Activated CD4-positive, alpha-beta T cell treated with anti-CD3 and anti-CD28 coated beads, Interleukin-2, amount 10 ng/mL, durations not matched to agents 24 days and 14 days (primary cell): Measurements from ENCODE around the gene PFDN6. TPM values are rescaled to one million over a fixed set of nuclear protein-coding genes. Genes with fewer than 3 reads are reported as not detected.

Source experiments
- DNase-seq: peaks from one replicate; pipeline ENCODE4 v3.0.0; 2022
- H3K27ac Mint-ChIP-seq: one replicate; pipeline ENCODE4 v1.8.0; 2022; ENCODE audit warnings: mild to moderate bottlenecking, mixed read lengths
- H3K27me3 Mint-ChIP-seq: one replicate; pipeline ENCODE4 v1.8.0; 2022; ENCODE audit warnings: mixed read lengths
- H3K36me3 Mint-ChIP-seq: one replicate; pipeline ENCODE4 v1.8.0; 2022; ENCODE audit warnings: low read depth, mild to moderate bottlenecking, mixed read lengths
- H3K4me1 Mint-ChIP-seq: one replicate; pipeline ENCODE4 v1.8.0; 2021; ENCODE audit warnings: mixed read lengths
- H3K4me3 Mint-ChIP-seq: one replicate; pipeline ENCODE4 v1.8.0; 2022; ENCODE audit warnings: mild to moderate bottlenecking, moderate library complexity, mixed read lengths
- H3K9me3 Mint-ChIP-seq: one replicate; pipeline ENCODE4 v1.8.0; 2021; ENCODE audit warnings: mixed read lengths
- intact Hi-C: fragments of 100-400 bp; cut with micrococcal nuclease; formaldehyde crosslinking; loops from one replicate; pipeline ENCODE4 v1.15.1; 2023
- total RNA-seq: library from RNA; stranded (reverse); gene quantifications from 2 replicates; pipeline ENCODE4 v1.2.3, GENCODE V29; 2022

PFDN6 gene
- total RNA-seq, result 114 and 132 TPM in 2 replicates

DNA sequence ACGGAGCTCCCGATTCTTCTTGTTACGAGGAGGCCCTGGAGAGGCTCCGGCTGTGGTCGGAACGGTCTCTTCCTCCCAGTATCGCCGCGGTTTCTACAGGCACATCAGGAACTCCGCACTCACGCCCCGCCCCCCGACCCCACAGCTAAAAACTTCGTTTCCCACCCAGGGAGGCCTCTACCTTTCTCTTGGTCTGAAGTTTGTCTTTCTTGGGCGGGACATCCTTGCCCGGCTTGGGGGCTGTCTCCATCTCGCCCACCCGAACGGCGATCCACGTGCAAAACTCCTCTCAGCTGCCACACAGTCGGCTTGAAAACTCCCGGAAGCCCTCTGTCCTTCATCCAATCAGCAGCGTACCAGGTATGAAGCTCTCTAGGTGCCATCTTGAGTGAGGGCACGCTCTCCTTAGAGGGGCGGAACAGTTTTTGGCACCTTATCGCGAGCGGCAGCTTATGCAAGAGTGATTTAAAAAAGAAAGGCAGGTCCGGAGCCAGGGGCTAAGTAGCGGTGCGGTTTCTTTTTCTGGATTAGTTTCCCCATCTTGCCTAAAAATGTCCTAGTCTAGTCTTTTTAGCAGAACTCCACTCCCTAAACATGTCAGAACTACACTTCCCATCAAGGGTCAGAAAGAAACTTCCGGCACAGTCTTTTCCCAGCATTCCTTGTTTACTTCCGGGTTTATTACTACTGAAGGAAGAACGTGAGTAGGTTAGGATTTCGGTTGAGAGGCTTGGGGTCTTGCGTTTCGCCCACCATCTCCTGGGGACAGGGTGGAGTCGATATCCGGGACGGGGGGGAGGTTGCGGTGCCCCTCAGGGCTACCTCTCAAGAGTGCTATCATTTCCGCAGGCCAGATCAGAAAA, at the start of gene PFDN6, which contains the start of gene WDR46:
TSS of gene PFDN6 (plus strand) at position 681 of the 863 bp plus-strand sequence. CDS start 256 bp downstream, outside the sequence.
TSS of gene WDR46 (minus strand) at position 319 of the 863 bp plus-strand sequence. CDS start at position 250, 69 bp downstream.
- H3K27me3 Mint-ChIP-seq, result no peaks in the 10 kb centered on the region
- H3K27ac Mint-ChIP-seq, result peak within 1 kb of the TSS; percentile 95
- peak within 1 kb of the TSS; percentile 100 for H3K4me3 Mint-ChIP-seq
- intact Hi-C loops, result loop anchor here (1.0 kb wide), 6 partner anchors 10 to 89 kb away; partner anchors contain the start of genes B3GALT4, RXRB, SLC39A7 and TAPBP
- H3K36me3 Mint-ChIP-seq, result peaks cover 63% of the 10 kb centered on the region
- H3K4me1 Mint-ChIP-seq, result peaks cover 28% of the 10 kb centered on the region
- no peaks in the 10 kb centered on the region for H3K9me3 Mint-ChIP-seq
- DNase-seq, result peak; percentile 95

DNA sequence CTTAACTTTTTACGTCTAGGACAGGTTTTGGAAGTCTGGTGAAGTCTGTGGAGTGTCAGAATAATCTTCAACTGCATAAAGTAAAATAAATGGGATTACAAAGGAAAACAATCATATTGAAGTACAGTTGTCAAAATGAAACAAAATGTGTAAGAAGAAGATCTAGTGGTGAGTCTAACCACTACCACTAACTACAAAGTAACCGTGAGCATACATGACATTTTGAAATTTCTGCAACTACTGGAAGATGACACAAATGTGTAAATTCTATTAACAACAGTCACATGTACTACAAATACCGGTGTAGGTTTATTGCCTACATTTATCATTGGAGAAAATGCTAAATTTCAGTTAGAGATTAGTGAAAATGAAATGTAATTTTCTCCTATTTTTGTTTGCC, 47.4 kb upstream of the PFDN6 start:
- peak overlapping the region; percentile 21 for H3K27ac Mint-ChIP-seq
- intact Hi-C loops, result no loop called here
- no peaks in the 10 kb centered on the region for H3K9me3 Mint-ChIP-seq
- H3K4me1 Mint-ChIP-seq, result peaks cover 8% of the 10 kb centered on the region
- H3K36me3 Mint-ChIP-seq, result no peaks in the 10 kb centered on the region
- H3K27me3 Mint-ChIP-seq, result peaks cover 21% of the 10 kb centered on the region
- DNase-seq, result no peak
- peak overlapping the region; percentile 38 for H3K4me3 Mint-ChIP-seq

DNA sequence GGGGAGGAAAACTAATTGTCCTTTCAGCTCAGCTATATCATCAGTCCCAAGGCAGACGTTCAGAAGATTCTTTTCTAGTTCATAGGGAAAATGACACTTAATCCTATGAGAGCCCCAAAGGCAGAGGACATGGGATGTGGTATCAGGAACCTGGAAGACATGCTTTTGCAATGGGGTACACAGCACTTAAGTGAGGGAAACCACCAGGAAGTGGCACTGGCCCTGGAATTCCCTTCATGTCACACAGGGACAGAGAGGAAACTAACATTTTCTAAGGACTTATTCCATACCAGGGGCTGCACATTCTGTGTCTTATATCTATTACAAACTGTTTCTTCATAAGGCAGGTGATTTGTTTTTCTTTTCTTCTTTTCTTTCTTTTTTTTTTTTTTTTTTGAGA, 45.9 kb upstream of the PFDN6 start:
- intact Hi-C loops, result no loop called here
- Mint-ChIP-seq H3K27ac (no peak overlapping the region), H3K9me3 (no peaks in the 10 kb centered on the region), H3K27me3 (peaks cover 21% of the 10 kb centered on the region), H3K4me3 (no peak overlapping the region), H3K4me1 (peaks cover 12% of the 10 kb centered on the region), H3K36me3 (no peaks in the 10 kb centered on the region)
- no peak for DNase-seq

DNA sequence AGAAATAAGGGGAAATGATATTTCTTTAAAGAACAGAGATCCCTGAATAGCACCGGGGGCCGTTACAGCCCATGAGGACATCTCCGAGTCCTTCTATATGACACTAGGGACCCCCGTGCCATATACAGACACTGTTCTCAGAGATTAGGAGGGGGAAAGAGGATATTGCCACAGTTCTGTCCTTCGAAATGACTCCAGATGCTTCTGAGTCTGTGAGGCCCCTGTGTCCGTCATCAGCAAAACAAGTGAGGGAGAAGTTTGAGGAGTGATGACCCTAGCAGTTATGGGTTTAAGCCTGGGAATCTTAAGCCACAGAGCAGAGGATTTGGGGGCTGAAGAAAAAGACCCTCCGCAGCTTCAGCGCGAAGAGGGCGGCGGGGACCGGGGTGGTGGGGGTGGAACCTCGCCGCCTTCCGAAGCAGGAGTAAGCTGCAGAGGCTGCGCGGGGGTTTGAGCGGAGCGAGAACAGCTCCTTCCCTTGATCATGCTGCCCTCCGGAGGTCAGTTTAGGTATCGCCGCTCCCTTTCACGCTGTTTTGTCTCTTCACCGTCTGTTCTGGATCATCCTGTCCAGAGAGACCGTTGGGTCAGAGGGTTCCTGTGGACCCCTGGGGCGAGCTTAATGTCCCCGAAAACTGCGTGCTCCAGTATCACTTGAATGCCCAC, 41.3 kb upstream of the PFDN6 start:
- H3K36me3 Mint-ChIP-seq, result peaks cover 31% of the 10 kb centered on the region
- no peaks in the 10 kb centered on the region for H3K9me3 Mint-ChIP-seq
- H3K4me1 Mint-ChIP-seq, result peaks cover 34% of the 10 kb centered on the region
- H3K27me3 Mint-ChIP-seq, result peaks cover 10% of the 10 kb centered on the region
- peak overlapping the region; percentile 94 for H3K27ac Mint-ChIP-seq
- intact Hi-C loops, result loop anchor here (1.0 to 2.0 kb wide), 5 partner anchors 40 to 233 kb away; partner anchors contain the start of gene RING1
- peak; percentile 98 for DNase-seq
- H3K4me3 Mint-ChIP-seq, result peak overlapping the region; percentile 91

DNA sequence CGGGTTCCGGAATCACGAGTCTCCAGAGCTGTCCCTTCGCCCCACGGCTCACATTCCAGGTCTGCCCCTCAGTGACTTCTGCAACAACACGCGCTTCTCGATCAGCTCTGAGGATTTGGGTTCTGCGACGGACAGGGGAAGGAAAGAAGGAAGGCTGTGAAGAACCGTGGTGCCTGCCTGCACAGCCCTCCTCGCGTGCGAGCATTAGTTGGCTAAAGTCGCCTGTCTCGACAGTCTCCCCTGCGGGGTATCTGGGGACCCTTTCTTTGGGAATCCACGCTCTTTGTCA, 40.8 kb upstream of the PFDN6 start:
- peak overlapping the region; percentile 94 for H3K27ac Mint-ChIP-seq
- peaks cover 6% of the 10 kb centered on the region for H3K27me3 Mint-ChIP-seq
- H3K4me1 Mint-ChIP-seq, result peaks cover 34% of the 10 kb centered on the region
- H3K9me3 Mint-ChIP-seq, result no peaks in the 10 kb centered on the region
- H3K36me3 Mint-ChIP-seq, result peaks cover 31% of the 10 kb centered on the region
- no peak for DNase-seq
- intact Hi-C loops, result loop anchor here (1.0 to 2.0 kb wide), 5 partner anchors 40 to 234 kb away; partner anchors contain the start of gene RING1
- peak overlapping the region; percentile 91 for H3K4me3 Mint-ChIP-seq

DNA sequence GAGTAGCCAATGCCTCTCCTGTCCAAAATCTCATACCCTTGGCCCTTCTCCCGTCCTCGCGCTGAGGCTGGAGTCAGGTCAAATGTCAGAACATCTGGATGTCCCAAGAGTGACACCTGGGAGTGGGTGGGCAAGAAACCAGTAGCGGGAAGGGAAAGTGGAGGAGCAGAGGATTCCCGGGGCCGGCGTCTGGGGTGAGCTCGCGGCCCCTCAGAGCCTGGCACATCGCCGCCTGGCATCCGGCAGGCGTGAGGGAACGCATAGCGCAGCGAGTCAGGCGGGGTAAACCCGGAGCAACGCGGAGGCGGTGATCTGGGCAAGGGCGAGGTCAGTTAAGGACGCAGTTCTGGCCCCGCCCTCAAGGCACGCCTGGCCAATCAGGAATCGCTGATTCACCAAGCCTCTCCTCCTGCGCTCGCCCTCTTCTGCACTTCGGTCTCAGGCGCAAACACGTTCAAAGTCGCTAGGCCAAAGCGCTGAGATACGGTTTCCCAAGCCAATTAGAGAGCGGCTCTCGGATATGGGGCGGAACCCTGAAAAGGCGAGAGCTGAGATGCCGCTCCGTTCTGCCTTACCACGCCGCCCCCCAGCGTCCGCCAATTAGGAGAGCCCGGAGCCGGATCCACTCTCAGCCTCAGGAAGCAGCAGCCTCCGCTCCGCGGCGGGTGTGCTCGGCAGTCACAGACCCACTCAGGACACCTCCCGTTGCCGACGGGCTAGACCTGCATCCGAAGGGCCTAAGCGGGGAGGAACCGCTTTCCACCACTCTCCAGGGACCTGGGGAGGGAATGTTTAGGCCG, 40.3 kb upstream of the PFDN6 start:
- Mint-ChIP-seq H3K9me3 (no peaks in the 10 kb centered on the region), H3K4me3 (peak overlapping the region; percentile 91), H3K36me3 (peaks cover 31% of the 10 kb centered on the region), H3K4me1 (peaks cover 34% of the 10 kb centered on the region), H3K27me3 (peaks cover 4% of the 10 kb centered on the region), H3K27ac (peak overlapping the region; percentile 94)
- intact Hi-C loops, result loop anchor here (1.0 to 2.0 kb wide), 10 partner anchors 22 to 234 kb away; partner anchors contain the start of genes B3GALT4, RING1, RXRB and SLC39A7
- peak; percentile 98 for DNase-seq

DNA sequence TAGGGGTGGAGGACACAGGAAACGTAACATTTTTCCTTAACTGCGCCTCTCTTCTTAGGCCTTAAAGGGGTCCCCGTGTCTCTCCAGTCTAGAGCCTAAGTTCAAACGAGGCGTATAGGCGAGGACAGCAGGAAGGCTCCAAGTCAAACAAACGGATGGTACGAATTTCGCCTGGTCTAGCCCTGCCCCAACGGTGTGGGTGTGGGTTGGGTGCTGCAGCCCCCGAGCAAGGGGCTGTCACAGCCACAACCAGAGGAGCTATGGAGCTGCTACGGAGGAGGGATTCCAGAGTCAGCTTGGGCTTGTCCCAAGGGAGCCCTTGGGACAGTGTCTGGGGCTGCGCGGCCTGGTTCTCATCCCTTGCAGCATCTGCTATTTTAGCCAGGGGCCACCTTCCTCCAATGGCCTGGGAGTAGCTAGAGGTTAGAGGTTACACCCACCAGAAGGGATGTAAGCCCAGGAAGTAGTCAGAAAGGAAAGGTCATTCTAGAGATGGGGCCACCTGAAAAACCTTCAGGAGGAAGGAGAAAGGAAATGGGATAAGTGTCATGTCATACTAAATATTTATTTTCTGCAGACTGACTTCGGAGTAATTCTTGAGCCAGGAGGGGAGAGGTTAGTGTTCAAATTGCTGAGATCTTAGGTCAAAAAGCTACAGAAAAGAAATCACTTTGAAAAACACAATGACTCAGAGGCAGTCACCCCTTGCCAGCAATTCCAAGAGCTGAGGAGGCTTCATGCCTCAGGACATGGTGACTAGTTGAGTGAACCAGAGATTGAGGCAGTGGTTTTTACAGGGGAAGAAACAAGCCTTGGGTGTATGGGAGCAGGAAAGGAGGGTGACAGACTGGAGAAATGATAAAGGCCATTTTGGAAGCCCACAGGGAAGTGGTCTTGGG, 39.4 kb upstream of the PFDN6 start:
- no peak for DNase-seq
- Mint-ChIP-seq H3K9me3 (no peaks in the 10 kb centered on the region), H3K27ac (peak overlapping the region; percentile 94), H3K27me3 (peaks cover 4% of the 10 kb centered on the region), H3K4me1 (peaks cover 34% of the 10 kb centered on the region), H3K4me3 (peak overlapping the region; percentile 91), H3K36me3 (peaks cover 31% of the 10 kb centered on the region)
- intact Hi-C loops, result loop anchor here (1.0 to 2.0 kb wide), 6 partner anchors 21 to 235 kb away; partner anchors contain the start of genes B3GALT4, RXRB, SLC39A7 and VPS52

DNA sequence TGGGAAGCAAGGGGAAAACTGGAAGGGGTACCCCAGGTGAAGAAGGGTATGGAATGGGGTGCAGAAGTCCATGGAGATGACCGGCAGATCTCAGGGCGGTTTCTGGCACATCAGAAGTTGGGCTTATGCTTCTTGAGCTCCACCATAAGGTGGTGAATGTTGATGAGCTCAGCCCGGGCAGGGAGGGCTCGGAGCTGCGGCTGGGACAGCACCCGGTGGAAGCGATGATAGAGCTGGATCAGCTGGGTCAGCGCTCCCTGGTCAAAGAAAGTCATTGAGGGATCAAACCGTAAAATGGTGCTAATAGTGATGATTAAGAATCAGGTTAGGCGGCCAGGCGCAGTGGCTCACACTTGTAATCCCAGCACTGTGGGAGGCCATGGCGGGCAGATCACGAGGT, 38.7 kb upstream of the PFDN6 start:
- no peak for DNase-seq
- intact Hi-C loops, result no loop called here
- peaks cover 4% of the 10 kb centered on the region for H3K27me3 Mint-ChIP-seq
- peaks cover 34% of the 10 kb centered on the region for H3K36me3 Mint-ChIP-seq
- H3K9me3 Mint-ChIP-seq, result no peaks in the 10 kb centered on the region
- peak overlapping the region; percentile 94 for H3K27ac Mint-ChIP-seq
- H3K4me3 Mint-ChIP-seq, result peak overlapping the region; percentile 91
- peaks cover 34% of the 10 kb centered on the region for H3K4me1 Mint-ChIP-seq

DNA sequence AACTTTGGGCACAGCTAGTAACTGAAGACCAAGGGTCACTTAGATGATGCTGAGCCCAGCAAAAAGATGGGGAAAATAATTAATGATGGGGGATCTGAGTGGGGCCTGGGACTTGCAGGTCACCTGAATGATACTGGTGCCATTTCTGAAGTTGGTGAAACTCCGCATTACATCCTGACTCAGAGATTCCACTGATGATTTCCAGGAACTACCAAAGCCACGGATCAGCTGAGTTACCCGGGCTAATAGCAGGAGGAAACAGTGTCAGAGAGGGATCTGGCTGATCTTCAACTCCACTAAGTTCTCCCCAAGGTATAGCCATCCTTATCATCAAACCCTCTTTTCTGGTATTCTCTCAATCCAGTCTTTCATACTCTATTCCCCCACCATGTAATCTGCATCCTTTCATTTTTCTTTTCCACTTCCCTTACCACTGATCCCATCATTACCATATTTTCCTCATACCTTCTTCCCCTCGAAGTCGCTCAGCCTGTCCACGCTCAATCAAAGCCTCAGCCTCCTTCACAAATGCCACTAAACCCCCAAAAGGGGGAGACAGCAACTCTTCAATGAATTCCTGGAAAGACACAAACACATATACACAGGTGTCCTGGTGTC, 37.9 kb upstream of the PFDN6 start:
- H3K27ac Mint-ChIP-seq, result peak overlapping the region; percentile 55
- intact Hi-C loops, result no loop called here
- H3K4me3 Mint-ChIP-seq, result peak overlapping the region; percentile 35
- peaks cover 35% of the 10 kb centered on the region for H3K36me3 Mint-ChIP-seq
- H3K4me1 Mint-ChIP-seq, result peaks cover 34% of the 10 kb centered on the region
- no peak for DNase-seq
- peaks cover 3% of the 10 kb centered on the region for H3K27me3 Mint-ChIP-seq
- H3K9me3 Mint-ChIP-seq, result no peaks in the 10 kb centered on the region

DNA sequence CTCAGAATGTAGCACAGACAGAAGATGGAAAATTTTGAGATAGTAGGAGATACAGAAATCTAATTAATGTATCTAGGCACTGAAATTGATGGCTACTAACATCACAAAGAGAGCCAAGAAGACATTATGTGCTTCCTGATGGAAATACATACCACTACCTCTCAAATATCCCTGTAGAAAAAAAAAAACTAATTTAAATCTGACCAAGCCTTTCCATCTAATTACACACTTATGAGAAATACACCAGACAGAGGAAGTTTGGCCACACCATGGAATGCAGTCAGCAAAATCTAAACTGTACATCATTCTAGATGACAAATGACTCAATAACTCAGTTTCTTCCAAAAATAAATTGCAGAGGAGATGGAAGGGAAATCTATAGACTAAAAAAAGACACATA, 36.6 kb upstream of the PFDN6 start:
- intact Hi-C loops, result no loop called here
- Mint-ChIP-seq H3K36me3 (peaks cover 37% of the 10 kb centered on the region), H3K4me3 (no peak overlapping the region), H3K27me3 (no peaks in the 10 kb centered on the region), H3K4me1 (peaks cover 34% of the 10 kb centered on the region), H3K9me3 (no peaks in the 10 kb centered on the region), H3K27ac (no peak overlapping the region)
- DNase-seq, result no peak

DNA sequence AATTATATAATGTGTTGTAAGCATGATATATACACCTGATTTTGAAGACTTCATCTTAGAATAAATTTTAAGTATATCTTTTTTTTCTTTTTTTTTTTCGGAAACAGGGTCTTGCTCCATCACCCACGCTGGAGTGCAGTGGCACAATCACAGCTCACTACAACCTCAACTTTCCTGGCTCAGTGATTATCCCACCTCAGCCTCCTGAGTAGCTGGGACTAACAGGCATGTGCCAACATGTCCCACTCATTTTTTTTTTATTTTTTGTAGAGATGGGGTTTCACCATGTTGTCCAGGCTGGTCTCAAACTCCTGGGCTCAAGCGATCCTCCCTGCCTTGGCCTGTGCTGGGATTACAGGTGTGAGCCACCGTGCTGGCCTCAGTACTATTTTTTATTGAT, 34.8 kb upstream of the PFDN6 start:
- H3K36me3 Mint-ChIP-seq, result peaks cover 42% of the 10 kb centered on the region
- no peaks in the 10 kb centered on the region for H3K27me3 Mint-ChIP-seq
- H3K4me1 Mint-ChIP-seq, result peaks cover 23% of the 10 kb centered on the region
- no peak overlapping the region for H3K4me3 Mint-ChIP-seq
- no peaks in the 10 kb centered on the region for H3K9me3 Mint-ChIP-seq
- no peak for DNase-seq
- intact Hi-C loops, result no loop called here
- no peak overlapping the region for H3K27ac Mint-ChIP-seq

DNA sequence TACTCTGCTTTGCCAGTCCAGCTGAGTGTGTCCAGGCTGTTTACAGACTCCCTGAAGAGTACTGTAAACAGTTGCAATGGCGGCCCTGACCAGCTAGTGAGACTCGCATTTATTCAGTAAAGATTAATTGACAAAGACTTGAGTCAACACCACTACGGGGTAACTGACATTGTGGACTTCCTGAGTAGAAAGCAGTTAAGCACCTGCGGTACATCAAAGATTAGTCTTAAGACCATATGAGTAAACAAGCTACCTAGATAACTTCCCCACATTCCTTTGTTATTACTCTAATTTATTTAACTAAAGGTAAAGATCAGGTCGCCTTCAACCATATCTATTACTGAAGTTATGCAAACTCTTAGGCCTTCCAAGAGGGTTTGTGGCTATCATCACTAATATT, 30.4 kb upstream of the PFDN6 start:
- peaks cover 46% of the 10 kb centered on the region for H3K36me3 Mint-ChIP-seq

More for the DNA sequence above, 30.4 kb upstream of the PFDN6 start:
- Mint-ChIP-seq H3K27me3 (no peaks in the 10 kb centered on the region), H3K4me1 (no peaks in the 10 kb centered on the region), H3K4me3 (no peak overlapping the region), H3K9me3 (no peaks in the 10 kb centered on the region), H3K27ac (no peak overlapping the region)
- DNase-seq, result no peak
- intact Hi-C loops, result no loop called here
